OCI-LY1 (cell line): ENCODE measurements around the gene SMARCA5.

Experiments used
- H2AFZ ChIP-seq: fragments of 200-600 bp; sonication (generic), shearing (Covaris generic); 2 replicates; pipeline ENCODE4 v1.6.0; 2014; ENCODE audit warnings: antibody characterized with exemption, mild to moderate bottlenecking, low read length
- H3F3A ChIP-seq: fragments of 200-600 bp; sonication (generic), shearing (Covaris generic); 2 replicates; pipeline ENCODE4 v1.6.0; 2014; ENCODE audit warnings: mild to moderate bottlenecking, antibody characterized with exemption, low read length, moderate library complexity; ENCODE audit not compliant: insufficient read depth
- H3K27ac ChIP-seq: fragments of 200-600 bp; sonication (generic); 2 replicates; pipeline ENCODE4 v1.5.1; 2014; ENCODE audit warnings: low read length, mixed run types, mild to moderate bottlenecking, low read depth; ENCODE audit not compliant: poor library complexity, severe bottlenecking
- H3K27me3 ChIP-seq: fragments of 200-600 bp; sonication (generic); 2 replicates; pipeline ENCODE4 v1.6.0; 2014; ENCODE audit warnings: antibody characterized with exemption, mild to moderate bottlenecking, low read length, moderate library complexity; ENCODE audit not compliant: insufficient read depth
- H3K36me3 ChIP-seq: fragments of 200-600 bp; sonication (generic); 2 replicates; pipeline ENCODE4 v1.6.1; 2014; ENCODE audit warnings: mild to moderate bottlenecking, antibody characterized with exemption, low read length, moderate library complexity, mixed read lengths; ENCODE audit not compliant: insufficient read depth
- H3K4me1 ChIP-seq: fragments of 200-600 bp; sonication (generic); 2 replicates; pipeline ENCODE4 v1.5.1; 2014; ENCODE audit warnings: mild to moderate bottlenecking, low read length, moderate library complexity; ENCODE audit not compliant: insufficient read depth, severe bottlenecking
- H3K4me2 ChIP-seq: fragments of 200-600 bp; sonication (generic), shearing (Covaris generic); 2 replicates; pipeline ENCODE4 v1.6.1; 2014; ENCODE audit warnings: low read length
- H3K4me3 ChIP-seq: fragments of 200-600 bp; sonication (generic); 2 replicates; pipeline ENCODE4 v1.5.1; 2014; ENCODE audit warnings: low read length, low read depth, mild to moderate bottlenecking, mixed read lengths; ENCODE audit not compliant: poor library complexity, severe bottlenecking
- H3K79me2 ChIP-seq: fragments of 200-600 bp; shearing (Covaris generic); 2 replicates; pipeline ENCODE4 v1.6.1; 2016; ENCODE audit warnings: mixed run types, low read length, mixed read lengths; ENCODE audit not compliant: insufficient read depth
- H3K9ac ChIP-seq: fragments of 200-600 bp; sonication (generic), shearing (Covaris generic); 2 replicates; pipeline ENCODE4 v1.6.1; 2014; ENCODE audit warnings: mild to moderate bottlenecking, low read length, mixed read lengths
- H3K9me2 ChIP-seq: fragments of 200-600 bp; sonication (generic), shearing (Covaris generic); 2 replicates; pipeline ENCODE4 v1.6.1; 2014; ENCODE audit warnings: low read depth, mild to moderate bottlenecking, low read length, mixed read lengths
- H3K9me3 ChIP-seq: fragments of 200-600 bp; shearing (Covaris generic); 2 replicates; pipeline ENCODE4 v1.6.1; 2014; ENCODE audit warnings: low read length, mixed read lengths
- H4K20me1 ChIP-seq: fragments of 200-600 bp; sonication (generic), shearing (Covaris generic); 2 replicates; pipeline ENCODE4 v1.6.0; 2016; ENCODE audit warnings: mild to moderate bottlenecking, low read length; ENCODE audit not compliant: insufficient read depth
- EZH2 ChIP-seq: fragments of 200-600 bp; sonication (generic), shearing (Covaris generic); IDR thresholded peaks from 2 replicates; pipeline ENCODE4 v1.8.0; 2017; ENCODE audit warnings: borderline replicate concordance, mixed run types, mild to moderate bottlenecking, antibody characterized with exemption, low read length, moderate library complexity, mixed read lengths
- TF ChIP-seq, protein P1 (sequence below): fragments of 200-600 bp; sonication (generic), shearing (Covaris generic); IDR thresholded peaks from 2 replicates; pipeline ENCODE4 v1.5.1; 2017; ENCODE audit warnings: mild to moderate bottlenecking, antibody characterized with exemption, low read length, moderate library complexity, mixed read lengths

The SMARCA5 gene

DNA sequence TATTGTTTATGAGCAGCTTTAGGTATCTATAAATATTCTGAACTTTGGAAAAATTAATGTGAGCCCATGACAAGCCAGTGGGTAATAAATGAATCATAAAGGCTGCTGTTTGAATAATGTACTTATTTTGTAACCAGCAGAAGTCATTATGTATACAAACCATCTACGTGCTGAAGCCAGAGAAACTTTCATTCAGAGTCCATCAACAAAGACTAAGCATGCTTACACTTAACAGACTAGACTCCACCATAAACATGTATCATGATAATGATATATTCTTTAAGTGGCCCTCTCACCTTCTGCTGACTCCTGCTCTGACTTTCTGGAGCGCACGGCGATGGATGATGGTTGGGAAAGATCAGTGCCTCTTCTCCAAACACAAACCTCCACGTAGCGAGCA is 72.0 kb downstream of the SMARCA5 start:
- no peaks in the 10 kb centered on the region for H3K27me3 ChIP-seq
- H3F3A ChIP-seq, result no peaks in the 10 kb centered on the region
- H3K9me3 ChIP-seq, result peaks cover 2% of the 10 kb centered on the region; the same call in 1 of the 2 replicates
- no peak overlapping the region for H3K4me3 ChIP-seq
- no peaks in the 10 kb centered on the region for H3K79me2 ChIP-seq
- H4K20me1 ChIP-seq, result no peaks in the 10 kb centered on the region
- no peaks in the 10 kb centered on the region for H3K36me3 ChIP-seq
- H3K27ac ChIP-seq, result no peak overlapping the region
- no peaks in the 10 kb centered on the region for H3K4me1 ChIP-seq
- H3K9ac ChIP-seq, result no peak overlapping the region
- H2AFZ ChIP-seq, result no peak overlapping the region
- no peak overlapping the region for H3K4me2 ChIP-seq
- no peak for TF ChIP-seq EZH2
- TF ChIP-seq, protein P1, sequence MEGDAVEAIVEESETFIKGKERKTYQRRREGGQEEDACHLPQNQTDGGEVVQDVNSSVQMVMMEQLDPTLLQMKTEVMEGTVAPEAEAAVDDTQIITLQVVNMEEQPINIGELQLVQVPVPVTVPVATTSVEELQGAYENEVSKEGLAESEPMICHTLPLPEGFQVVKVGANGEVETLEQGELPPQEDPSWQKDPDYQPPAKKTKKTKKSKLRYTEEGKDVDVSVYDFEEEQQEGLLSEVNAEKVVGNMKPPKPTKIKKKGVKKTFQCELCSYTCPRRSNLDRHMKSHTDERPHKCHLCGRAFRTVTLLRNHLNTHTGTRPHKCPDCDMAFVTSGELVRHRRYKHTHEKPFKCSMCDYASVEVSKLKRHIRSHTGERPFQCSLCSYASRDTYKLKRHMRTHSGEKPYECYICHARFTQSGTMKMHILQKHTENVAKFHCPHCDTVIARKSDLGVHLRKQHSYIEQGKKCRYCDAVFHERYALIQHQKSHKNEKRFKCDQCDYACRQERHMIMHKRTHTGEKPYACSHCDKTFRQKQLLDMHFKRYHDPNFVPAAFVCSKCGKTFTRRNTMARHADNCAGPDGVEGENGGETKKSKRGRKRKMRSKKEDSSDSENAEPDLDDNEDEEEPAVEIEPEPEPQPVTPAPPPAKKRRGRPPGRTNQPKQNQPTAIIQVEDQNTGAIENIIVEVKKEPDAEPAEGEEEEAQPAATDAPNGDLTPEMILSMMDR, result no peak
- H3K9me2 ChIP-seq, result no peaks in the 10 kb centered on the region

DNA sequence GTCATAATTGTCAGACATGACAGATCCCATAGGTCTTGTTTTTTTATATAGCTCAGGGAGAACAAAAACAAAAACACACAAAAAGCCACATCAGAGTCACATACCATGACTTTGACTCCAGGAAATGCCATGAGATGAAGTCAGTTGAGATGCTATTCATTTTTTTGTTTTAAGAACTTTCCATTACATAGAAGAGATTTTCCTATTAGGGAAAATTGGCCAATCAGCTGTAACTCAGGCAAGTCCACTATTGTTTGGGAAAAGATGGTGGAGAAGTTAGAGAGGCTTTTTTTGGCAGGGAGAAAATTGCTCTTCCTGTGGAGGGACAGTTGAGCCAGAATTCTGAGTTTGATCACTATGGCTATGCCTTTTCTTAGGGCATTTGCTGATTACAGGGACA is 72.6 kb downstream of the SMARCA5 start:
- H3K9ac ChIP-seq, result no peak overlapping the region

DNA sequence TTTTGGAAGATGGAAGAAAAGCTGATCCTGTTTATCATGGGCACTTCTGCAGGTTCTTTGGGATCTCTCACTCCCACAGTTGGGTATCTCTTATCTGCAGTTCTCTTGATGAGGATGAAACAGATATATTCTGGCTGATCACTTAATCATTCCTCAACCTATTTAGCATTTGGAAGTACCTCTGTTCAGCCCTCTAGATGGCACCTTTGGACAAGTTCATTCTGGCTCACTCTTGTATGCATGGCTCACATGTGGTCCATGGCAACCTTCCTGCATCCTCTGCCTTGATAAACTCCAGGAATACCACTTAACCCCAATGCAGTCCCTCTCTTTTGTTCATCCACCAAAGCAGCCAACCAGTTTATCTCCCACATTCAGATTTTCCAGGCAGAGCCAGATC is 74.2 kb downstream of the SMARCA5 start:
- no peak for TF ChIP-seq EZH2
- TF ChIP-seq, protein P1, result no peak
- no peak overlapping the region for H2AFZ ChIP-seq
- no peaks in the 10 kb centered on the region for H3K9me2 ChIP-seq
- no peaks in the 10 kb centered on the region for H3K4me1 ChIP-seq
- H3K9me3 ChIP-seq, result peaks cover 2% of the 10 kb centered on the region; the same call in 1 of the 2 replicates
- no peak overlapping the region for H3K4me3 ChIP-seq
- no peak overlapping the region for H3K9ac ChIP-seq
- H4K20me1 ChIP-seq, result no peaks in the 10 kb centered on the region
- H3K79me2 ChIP-seq, result no peaks in the 10 kb centered on the region
- no peaks in the 10 kb centered on the region for H3K36me3 ChIP-seq
- no peaks in the 10 kb centered on the region for H3K27me3 ChIP-seq
- no peaks in the 10 kb centered on the region for H3F3A ChIP-seq
- H3K4me2 ChIP-seq, result no peak overlapping the region
- H3K27ac ChIP-seq, result no peak overlapping the region

More for the DNA sequence above, 72.6 kb downstream of the SMARCA5 start:
- Histone ChIP-seq H3K79me2 (no peaks in the 10 kb centered on the region), H3K36me3 (no peaks in the 10 kb centered on the region), H3K27me3 (no peaks in the 10 kb centered on the region), H2AFZ (no peak overlapping the region), H3K4me1 (no peaks in the 10 kb centered on the region), H3F3A (no peaks in the 10 kb centered on the region), H3K9me2 (no peaks in the 10 kb centered on the region), H3K4me2 (no peak overlapping the region), H3K27ac (no peak overlapping the region), H3K9me3 (peaks cover 2% of the 10 kb centered on the region; the same call in 1 of the 2 replicates), H3K4me3 (no peak overlapping the region), H4K20me1 (no peaks in the 10 kb centered on the region)
- TF ChIP-seq, protein P1, result no peak
- TF ChIP-seq EZH2, result no peak
